Stimulated activated CD4-positive, alpha-beta T cell treated with anti-CD3 and anti-CD28 coated beads, Interleukin-4, amount 100 ng/mL, for 4 hours (primary cell): ENCODE measurements around the gene TMOD1.
"Not testable (repeated sequence)": the region's sequence is repeated elsewhere in the genome, so short reads cannot be mapped to it uniquely, and the experiment has no call there.

Experiments
- DNase-seq, 2 experiments: peaks; one replicate each; pipeline ENCODE4 v3.0.0-alpha.2; 2020

Gene TMOD1

GRCh38 chr9:97601228-97601898, 99.9 kb downstream of the TMOD1 start:
- no peak for DNase-seq

- DNase-seq = no peak
Measured at GRCh38 chr9:97602430-97602829, 101.0 kb downstream of the TMOD1 start.

- no peak for DNase-seq
Measured at GRCh38 chr9:97604901-97605645, 103.6 kb downstream of the TMOD1 start.

GRCh38 chr9:97615439-97616072, 114.1 kb downstream of the TMOD1 start:
- peak; percentile 33 to 39 for DNase-seq

GRCh38 chr9:97617939-97618416, 116.5 kb downstream of the TMOD1 start:
- DNase-seq = no peak

GRCh38 chr9:97620063-97620462, 118.6 kb downstream of the TMOD1 start:
- not testable (repeated sequence) for DNase-seq

GRCh38 chr9:97622483-97622882, 121.0 kb downstream of the TMOD1 start:
- not testable (repeated sequence) for DNase-seq

GRCh38 chr9:97623946-97624345, 122.5 kb downstream of the TMOD1 start:
- no peak for DNase-seq

- no peak for DNase-seq
Measured at GRCh38 chr9:97625620-97626019, 124.2 kb downstream of the TMOD1 start.

- DNase-seq = no peak
Measured at GRCh38 chr9:97627624-97628023, 126.2 kb downstream of the TMOD1 start.

GRCh38 chr9:97628668-97629067, 127.2 kb downstream of the TMOD1 start:
- DNase-seq = no peak

GRCh38 chr9:97629156-97629555, 127.7 kb downstream of the TMOD1 start:
- no peak for DNase-seq

- DNase-seq = no peak
Measured at GRCh38 chr9:97630591-97630990, 129.1 kb downstream of the TMOD1 start.

GRCh38 chr9:97632248-97632984, 130.9 kb downstream of the TMOD1 start:
- peak; percentile 3 to 16 for DNase-seq

- peak; percentile 90 to 93 for DNase-seq
Measured at GRCh38 chr9:97632985-97633858, 131.8 kb downstream of the TMOD1 start, which contains the start of the genes NCBP1 and TSTD2. Gene NCBP1, plus strand, starts transcription at chr9:97633821. Its CDS starts 61 bp downstream, at chr9:97633882. Gene TSTD2, minus strand, starts transcription at chr9:97633368. Its CDS starts 5,806 bp downstream, at chr9:97627562.

GRCh38 chr9:97633859-97634490, 132.5 kb downstream of the TMOD1 start:
- DNase-seq = no peak

GRCh38 chr9:97635026-97635425, 133.6 kb downstream of the TMOD1 start:
- DNase-seq = no peak

GRCh38 chr9:97636903-97637302, 135.4 kb downstream of the TMOD1 start:
- no peak for DNase-seq

- no peak for DNase-seq
Measured at GRCh38 chr9:97638666-97639065, 137.2 kb downstream of the TMOD1 start.

- DNase-seq = no peak
Measured at GRCh38 chr9:97640325-97640724, 138.9 kb downstream of the TMOD1 start.

- no peak for DNase-seq
Measured at GRCh38 chr9:97645720-97646119, 144.3 kb downstream of the TMOD1 start.
